ENCODE measurements around the gene EFCAB14.
"Not testable (repeated sequence)": the region's sequence is repeated elsewhere in the genome, so short reads cannot be mapped to it uniquely, and the experiment has no call there.

EFCAB14 gene

GRCh38 chr1:46718727-46719622, at the start of gene EFCAB14:
TSS of gene EFCAB14 (minus strand) at chr1:46719114. CDS start at chr1:46718087, 1,027 bp downstream.
- DNase-seq, result peak; percentile 98 to 99

GRCh38 chr1:46768445-46768844, 49.5 kb upstream of the EFCAB14 start:
- no peak for DNase-seq

- DNase-seq, result no peak
Measured at GRCh38 chr1:46767649-46768282, 48.9 kb upstream of the EFCAB14 start.

- DNase-seq, result no peak
Measured at GRCh38 chr1:46764402-46764801, 45.5 kb upstream of the EFCAB14 start.

GRCh38 chr1:46761740-46762139, 42.8 kb upstream of the EFCAB14 start:
- no peak for DNase-seq

GRCh38 chr1:46760558-46761166, 41.7 kb upstream of the EFCAB14 start:
- no peak for DNase-seq

- DNase-seq, result no peak
Measured at GRCh38 chr1:46757956-46758528, 39.1 kb upstream of the EFCAB14 start.

GRCh38 chr1:46757247-46757955, 38.5 kb upstream of the EFCAB14 start:
- no peak for DNase-seq

- no peak for DNase-seq
Measured at GRCh38 chr1:46755121-46755520, 36.2 kb upstream of the EFCAB14 start.

GRCh38 chr1:46754707-46755106, 35.8 kb upstream of the EFCAB14 start:
- not testable (repeated sequence) for DNase-seq

- no peak for DNase-seq
Measured at GRCh38 chr1:46753985-46754384, 35.1 kb upstream of the EFCAB14 start.

GRCh38 chr1:46749921-46750404, 31.0 kb upstream of the EFCAB14 start:
- DNase-seq, result no peak

GRCh38 chr1:46749404-46749803, 30.5 kb upstream of the EFCAB14 start:
- DNase-seq, result no peak

- no peak for DNase-seq
Measured at GRCh38 chr1:46747683-46748288, 28.9 kb upstream of the EFCAB14 start.

- DNase-seq, result no peak
Measured at GRCh38 chr1:46742069-46742468, 23.2 kb upstream of the EFCAB14 start.

- DNase-seq, result no peak
Measured at GRCh38 chr1:46735708-46736324, 16.9 kb upstream of the EFCAB14 start.

GRCh38 chr1:46728327-46728873, 9.5 kb upstream of the EFCAB14 start:
- DNase-seq, result not testable (repeated sequence)

- no peak for DNase-seq
Measured at GRCh38 chr1:46725736-46726108, 6.8 kb upstream of the EFCAB14 start.

GRCh38 chr1:46724991-46725735, 6.2 kb upstream of the EFCAB14 start:
- peak; percentile 45 to 57 for DNase-seq

GRCh38 chr1:46723901-46724300, 5.0 kb upstream of the EFCAB14 start:
- DNase-seq, result no peak

Measured in stimulated activated CD4-positive, alpha-beta T cell treated with anti-CD3 and anti-CD28 coated beads, Interleukin-4, amount 100 ng/mL, for 4 hours (primary cell).